Nephron (organoid): ENCODE measurements around the gene HDAC9.

Experiments used
- H3K27ac Mint-ChIP-seq, 3 experiments: 2 replicates each; pipeline ENCODE4 v1.8.0; 2020; ENCODE audit warnings: mixed read lengths in 3 of 3, mild to moderate bottlenecking in 2 of 3, moderate library complexity in 1 of 3
- H3K27me3 Mint-ChIP-seq: 2 replicates; pipeline ENCODE4 v1.8.0; 2021; ENCODE audit warnings: low read depth, mild to moderate bottlenecking, moderate library complexity, mixed read lengths
- H3K36me3 Mint-ChIP-seq: 2 replicates; pipeline ENCODE4 v1.8.0; 2020; ENCODE audit warnings: low read depth, mixed read lengths
- H3K4me1 Mint-ChIP-seq: 2 replicates; pipeline ENCODE4 v1.8.0; 2020; ENCODE audit warnings: mixed read lengths
- H3K4me3 Mint-ChIP-seq, 3 experiments: 2 replicates each; pipeline ENCODE4 v1.8.0; 2020; ENCODE audit warnings: mild to moderate bottlenecking in 3 of 3, mixed read lengths in 3 of 3, moderate library complexity in 2 of 3
- H3K9me3 Mint-ChIP-seq: 2 replicates; pipeline ENCODE4 v1.8.0; 2020; ENCODE audit warnings: mixed read lengths
- CTCF ChIP-seq, 3 experiments: fragments of 200-600 bp; sonication (generic); IDR thresholded peaks; one replicate each; pipeline ENCODE4 v1.5.0; 2021; ENCODE audit warnings: antibody characterized with exemption in 3 of 3; ENCODE audit not compliant: unreplicated experiment in 3 of 3

Gene HDAC9

GRCh38 chr7:18753972-18754610 lies 258.5 kb downstream of the HDAC9 start:
- TF ChIP-seq CTCF (IDR thresholded peaks at IDR 0.05; ENCODE audit: unreplicated experiment in 3 of 3) = no peak
- Mint-ChIP-seq H3K4me3 (no peak overlapping the region), H3K27me3 (no peaks in the 10 kb centered on the region), H3K4me1 (peaks cover 14% of the 10 kb centered on the region), H3K27ac (no peak overlapping the region), H3K9me3 (no peaks in the 10 kb centered on the region), H3K36me3 (no peaks in the 10 kb centered on the region)

GRCh38 chr7:18754766-18755165 lies 259.2 kb downstream of the HDAC9 start:
- Mint-ChIP-seq H3K36me3 (no peaks in the 10 kb centered on the region), H3K4me1 (peaks cover 14% of the 10 kb centered on the region), H3K27ac (no peak overlapping the region), H3K4me3 (no peak overlapping the region), H3K9me3 (no peaks in the 10 kb centered on the region), H3K27me3 (no peaks in the 10 kb centered on the region)
- no peak for TF ChIP-seq CTCF (IDR thresholded peaks at IDR 0.05; ENCODE audit: unreplicated experiment in 3 of 3)

- no peak for TF ChIP-seq CTCF (IDR thresholded peaks at IDR 0.05; ENCODE audit: unreplicated experiment in 3 of 3)
- H3K4me1 Mint-ChIP-seq = peaks cover 18% of the 10 kb centered on the region
- no peak overlapping the region for H3K4me3 Mint-ChIP-seq
- no peak overlapping the region for H3K27ac Mint-ChIP-seq
- H3K9me3 Mint-ChIP-seq = no peaks in the 10 kb centered on the region
- no peaks in the 10 kb centered on the region for H3K27me3 Mint-ChIP-seq
- H3K36me3 Mint-ChIP-seq = no peaks in the 10 kb centered on the region
Observed at GRCh38 chr7:18755793-18756192, 260.2 kb downstream of the HDAC9 start.

GRCh38 chr7:18756378-18757050 lies 261.0 kb downstream of the HDAC9 start:
- Mint-ChIP-seq H3K36me3 (no peaks in the 10 kb centered on the region), H3K27ac (peak overlapping the region in 1 of 3 experiments; percentile 57), H3K9me3 (no peaks in the 10 kb centered on the region), H3K4me1 (peaks cover 24% of the 10 kb centered on the region), H3K27me3 (no peaks in the 10 kb centered on the region), H3K4me3 (no peak overlapping the region)
- no peak for TF ChIP-seq CTCF (IDR thresholded peaks at IDR 0.05; ENCODE audit: unreplicated experiment in 3 of 3)

- Mint-ChIP-seq H3K4me3 (no peak overlapping the region), H3K4me1 (peaks cover 28% of the 10 kb centered on the region), H3K27me3 (no peaks in the 10 kb centered on the region), H3K9me3 (no peaks in the 10 kb centered on the region), H3K36me3 (no peaks in the 10 kb centered on the region), H3K27ac (no peak overlapping the region)
- TF ChIP-seq CTCF (IDR thresholded peaks at IDR 0.05; ENCODE audit: unreplicated experiment in 3 of 3) = no peak
Observed at GRCh38 chr7:18760046-18760445, 264.5 kb downstream of the HDAC9 start.
